ENCODE data around the gene MRPL58.

MRPL58 gene

GRCh38 chr17:75048249-75048878 is 35.9 kb downstream of the MRPL58 start:
- peak overlapping the region; percentile 88 for H3K27ac ChIP-seq
- TF ChIP-seq CTCF (conservative IDR thresholded peaks at IDR 0.05), result no peak

GRCh38 chr17:75049057-75049456 is 36.6 kb downstream of the MRPL58 start:
- TF ChIP-seq CTCF (conservative IDR thresholded peaks at IDR 0.05), result no peak
- H3K27ac ChIP-seq, result peak overlapping the region; percentile 88

- no peak for TF ChIP-seq CTCF (conservative IDR thresholded peaks at IDR 0.05)
- H3K27ac ChIP-seq, result no peak overlapping the region
These were observed 37.2 kb downstream of the MRPL58 start for GRCh38 chr17:75049706-75050105.

GRCh38 chr17:75051941-75052340 is 39.5 kb downstream of the MRPL58 start:
- H3K27ac ChIP-seq, result no peak overlapping the region
- TF ChIP-seq CTCF (conservative IDR thresholded peaks at IDR 0.05), result no peak

GRCh38 chr17:75059369-75060345 is 47.2 kb downstream of the MRPL58 start:
- TF ChIP-seq CTCF (conservative IDR thresholded peaks at IDR 0.05), result peak; percentile 76
- peak overlapping the region; percentile 45 for H3K27ac ChIP-seq

GRCh38 chr17:75060434-75061054 is 48.1 kb downstream of the MRPL58 start:
- no peak for TF ChIP-seq CTCF (conservative IDR thresholded peaks at IDR 0.05)
- H3K27ac ChIP-seq, result peak overlapping the region; percentile 45

GRCh38 chr17:75061055-75061438 is 48.6 kb downstream of the MRPL58 start:
- TF ChIP-seq CTCF (conservative IDR thresholded peaks at IDR 0.05), result no peak
- H3K27ac ChIP-seq, result no peak overlapping the region

All from VCaP (cell line).